GM18517 (cell line): ENCODE results near the gene MYBPHL.
A peak's percentile ranks its signal among the peaks of the same experiment; 100 is the strongest.

Experiments
- ATAC-seq: cut with Tn5 transposase; IDR thresholded peaks from one replicate; pipeline ENCODE4 v1.9.1; 2021; ENCODE audit warnings: mild to moderate bottlenecking, moderate library complexity; ENCODE audit not compliant: unreplicated experiment

Gene MYBPHL

DNA sequence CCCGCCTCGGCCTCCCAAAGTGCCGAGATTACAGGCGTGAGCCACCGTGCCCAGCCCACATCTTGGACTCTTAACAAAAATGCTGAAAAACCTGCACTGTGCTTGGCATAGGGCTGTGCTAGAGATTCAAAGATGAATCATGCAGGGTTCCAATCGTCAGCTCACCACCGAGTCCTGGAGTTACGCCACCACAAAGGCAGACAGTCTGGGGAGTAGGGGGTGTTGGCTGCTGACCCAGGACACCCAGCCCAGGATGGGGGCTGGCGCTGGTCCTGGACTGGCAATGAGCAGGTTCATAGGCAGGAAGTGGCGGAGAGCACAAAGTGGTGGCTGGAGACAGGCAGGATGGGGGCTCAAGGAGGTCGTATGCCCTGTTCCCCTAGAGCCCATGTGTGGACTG is 39.8 kb downstream of the MYBPHL start:
- no peak for ATAC-seq

DNA sequence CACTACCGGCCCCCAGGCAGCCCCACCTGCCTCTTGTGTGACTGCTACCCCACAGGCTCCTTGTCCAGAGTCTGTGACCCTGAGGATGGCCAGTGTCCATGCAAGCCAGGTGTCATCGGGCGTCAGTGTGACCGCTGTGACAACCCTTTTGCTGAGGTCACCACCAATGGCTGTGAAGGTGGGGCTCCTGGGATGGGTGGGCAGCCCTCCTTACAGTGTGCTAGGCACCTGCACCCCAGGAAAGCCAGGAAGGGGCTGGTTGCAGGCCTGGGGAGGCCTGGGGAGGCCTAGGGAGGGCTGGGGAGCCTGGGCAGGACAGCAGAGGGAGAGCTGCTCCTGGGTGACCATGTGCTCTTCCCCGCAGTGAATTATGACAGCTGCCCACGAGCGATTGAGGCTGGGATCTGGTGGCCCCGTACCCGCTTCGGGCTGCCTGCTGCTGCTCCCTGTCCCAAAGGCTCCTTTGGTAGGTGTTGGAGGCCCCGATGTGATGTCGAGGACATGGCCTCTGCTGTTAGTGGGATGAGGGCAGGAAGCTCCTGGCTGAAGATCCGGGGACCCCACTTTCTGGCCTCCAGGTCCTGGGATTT is 41.0 kb downstream of the MYBPHL start:
- no peak for ATAC-seq

DNA sequence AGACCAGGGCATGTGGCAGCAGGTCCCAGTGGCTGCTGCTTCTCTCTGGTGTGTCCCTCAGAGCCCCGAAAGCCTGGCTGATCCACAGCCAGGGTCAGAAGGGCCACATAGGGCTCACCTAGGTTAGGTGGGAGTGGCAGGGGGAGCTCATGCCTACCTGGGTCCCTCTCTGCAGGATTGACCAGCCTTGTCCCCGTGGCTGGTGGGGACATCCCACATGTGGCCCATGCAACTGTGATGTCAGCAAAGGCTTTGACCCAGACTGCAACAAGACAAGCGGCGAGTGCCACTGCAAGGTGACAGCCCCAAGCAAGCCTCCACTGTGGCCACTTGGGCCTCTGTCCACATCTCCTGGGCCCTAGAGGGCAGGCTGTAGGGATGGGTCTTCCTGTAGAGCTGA is 41.8 kb downstream of the MYBPHL start:
- ATAC-seq: no peak

DNA sequence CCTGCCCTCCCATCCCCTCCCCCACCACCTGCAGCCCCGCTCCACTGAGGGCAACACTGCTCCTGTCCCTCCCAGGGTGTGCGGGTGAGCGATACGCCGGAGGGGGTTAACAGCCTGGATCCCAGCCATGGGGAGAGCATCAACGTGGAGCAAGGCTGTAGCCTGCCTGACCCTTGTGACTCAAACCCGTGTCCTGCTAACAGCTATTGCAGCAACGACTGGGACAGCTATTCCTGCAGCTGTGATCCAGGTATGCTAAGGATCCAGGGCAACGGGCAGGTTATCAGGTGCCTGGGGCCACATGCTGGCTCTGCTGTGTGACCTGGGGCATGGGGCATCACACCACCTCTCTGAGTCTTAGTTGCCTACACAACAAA is 42.4 kb downstream of the MYBPHL start:
- ATAC-seq: no peak

DNA sequence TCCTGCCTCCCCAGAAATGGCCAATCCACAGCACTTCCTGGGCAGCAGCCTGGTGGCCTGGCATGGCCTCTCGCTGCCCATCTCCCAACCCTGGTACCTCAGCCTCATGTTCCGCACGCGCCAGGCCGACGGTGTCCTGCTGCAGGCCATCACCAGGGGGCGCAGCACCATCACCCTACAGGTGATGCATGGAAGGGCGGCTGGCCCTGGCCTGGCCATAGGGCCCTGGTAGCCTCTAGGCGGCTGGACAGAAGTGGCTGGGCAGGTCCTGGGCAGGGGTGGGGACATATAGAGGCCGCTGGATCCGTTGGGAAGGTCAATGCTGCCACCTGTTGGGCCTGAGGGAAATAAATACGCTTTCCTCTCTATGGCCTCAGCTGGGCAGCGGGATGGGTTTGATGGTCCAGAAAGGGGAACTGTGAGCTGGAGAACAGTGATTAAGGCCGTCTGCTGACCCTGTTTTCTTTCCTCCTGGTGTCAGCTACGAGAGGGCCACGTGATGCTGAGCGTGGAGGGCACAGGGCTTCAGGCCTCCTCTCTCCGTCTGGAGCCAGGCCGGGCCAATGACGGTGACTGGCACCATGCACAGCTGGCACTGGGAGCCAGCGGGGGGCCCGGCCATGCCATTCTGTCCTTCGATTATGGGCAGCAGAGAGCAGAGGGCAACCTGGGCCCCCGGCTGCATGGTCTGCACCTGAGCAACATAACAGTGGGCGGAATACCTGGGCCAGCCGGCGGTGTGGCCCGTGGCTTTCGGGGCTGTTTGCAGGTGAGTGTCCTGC is 43.0 kb downstream of the MYBPHL start:
- ATAC-seq: peak; percentile 76

DNA sequence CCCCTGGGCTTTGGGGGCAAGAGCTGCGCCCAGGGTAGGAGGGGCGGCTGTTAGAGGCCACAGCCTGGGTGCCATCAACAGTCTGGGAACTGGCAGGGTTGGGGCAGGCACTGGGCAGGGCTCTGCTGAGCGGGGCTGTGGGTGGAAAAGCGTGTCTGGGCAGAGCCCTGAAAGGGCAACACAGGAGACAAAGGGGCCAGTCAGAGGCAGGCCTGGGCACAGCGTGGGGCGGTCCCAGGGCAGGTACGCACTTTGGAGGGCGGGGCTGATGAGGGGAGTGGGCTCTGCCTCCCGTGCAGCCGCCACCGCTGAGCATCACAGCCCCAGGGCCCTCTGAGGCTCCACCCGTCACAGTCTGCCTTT is 43.6 kb downstream of the MYBPHL start:
- no peak for ATAC-seq

DNA sequence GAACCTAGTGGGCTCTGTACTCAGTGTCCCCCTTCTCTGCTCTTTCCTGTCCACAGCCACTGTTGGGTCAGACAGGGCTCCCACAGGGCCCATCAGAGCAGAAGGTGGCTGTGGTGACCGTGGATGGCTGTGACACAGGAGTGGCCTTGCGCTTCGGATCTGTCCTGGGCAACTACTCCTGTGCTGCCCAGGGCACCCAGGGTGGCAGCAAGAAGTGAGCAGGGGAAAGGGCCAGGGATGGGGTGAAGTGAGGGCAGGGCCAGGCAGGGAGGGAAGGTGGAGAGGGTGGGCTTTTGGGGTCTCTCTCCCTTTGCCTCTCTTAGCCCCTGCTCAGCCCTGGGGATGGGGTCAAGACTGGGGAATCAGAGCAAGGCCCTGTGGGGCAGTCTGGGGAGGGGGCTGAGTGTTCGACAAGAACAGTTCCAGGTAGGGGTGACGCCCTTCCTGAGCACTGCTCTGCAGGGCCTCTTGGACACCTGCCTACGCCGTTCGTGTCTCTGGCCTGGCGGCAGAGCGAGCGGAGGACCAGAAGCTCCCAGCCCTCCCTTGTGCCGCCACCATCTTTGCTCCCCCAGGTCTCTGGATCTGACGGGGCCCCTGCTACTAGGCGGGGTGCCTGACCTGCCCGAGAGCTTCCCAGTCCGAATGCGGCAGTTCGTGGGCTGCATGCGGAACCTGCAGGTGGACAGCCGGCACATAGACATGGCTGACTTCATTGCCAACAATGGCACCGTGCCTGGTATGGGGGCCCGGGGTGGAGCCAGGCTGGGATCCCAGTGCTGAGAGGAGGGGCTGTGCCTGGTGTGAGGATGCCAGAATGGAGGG is 44.4 kb downstream of the MYBPHL start:
- ATAC-seq: no peak

DNA sequence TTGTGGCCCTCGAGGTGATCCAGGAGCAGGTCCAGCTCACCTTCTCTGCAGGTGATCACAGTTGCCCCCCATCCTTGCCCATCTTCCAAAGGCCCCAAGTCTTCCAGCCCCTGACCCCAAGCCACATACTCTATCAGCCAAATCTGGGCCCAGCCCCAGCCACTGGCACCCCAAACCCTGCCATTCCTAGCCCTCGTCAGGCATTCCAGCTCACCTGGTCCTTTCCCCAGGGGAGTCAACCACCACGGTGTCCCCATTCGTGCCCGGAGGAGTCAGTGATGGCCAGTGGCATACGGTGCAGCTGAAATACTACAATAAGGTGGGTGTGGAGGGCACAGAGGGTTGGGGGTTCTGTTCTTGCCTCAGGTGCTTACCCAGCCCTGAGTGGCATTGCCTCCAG is 45.2 kb downstream of the MYBPHL start:
- no peak for ATAC-seq

DNA sequence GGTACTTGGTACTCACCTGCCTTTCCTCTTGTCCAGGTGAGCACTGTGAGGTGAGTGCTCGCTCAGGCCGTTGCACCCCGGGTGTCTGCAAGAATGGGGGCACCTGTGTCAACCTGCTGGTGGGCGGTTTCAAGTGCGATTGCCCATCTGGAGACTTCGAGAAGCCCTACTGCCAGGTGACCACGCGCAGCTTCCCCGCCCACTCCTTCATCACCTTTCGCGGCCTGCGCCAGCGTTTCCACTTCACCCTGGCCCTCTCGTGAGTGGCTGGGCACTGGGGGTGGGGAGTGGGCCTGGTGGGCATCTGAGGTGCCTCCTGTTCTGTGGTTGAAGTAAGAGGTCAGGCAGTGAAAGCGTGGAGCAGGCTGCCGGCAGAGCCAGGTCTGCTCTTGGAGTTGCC is 45.8 kb downstream of the MYBPHL start:
- no peak for ATAC-seq

DNA sequence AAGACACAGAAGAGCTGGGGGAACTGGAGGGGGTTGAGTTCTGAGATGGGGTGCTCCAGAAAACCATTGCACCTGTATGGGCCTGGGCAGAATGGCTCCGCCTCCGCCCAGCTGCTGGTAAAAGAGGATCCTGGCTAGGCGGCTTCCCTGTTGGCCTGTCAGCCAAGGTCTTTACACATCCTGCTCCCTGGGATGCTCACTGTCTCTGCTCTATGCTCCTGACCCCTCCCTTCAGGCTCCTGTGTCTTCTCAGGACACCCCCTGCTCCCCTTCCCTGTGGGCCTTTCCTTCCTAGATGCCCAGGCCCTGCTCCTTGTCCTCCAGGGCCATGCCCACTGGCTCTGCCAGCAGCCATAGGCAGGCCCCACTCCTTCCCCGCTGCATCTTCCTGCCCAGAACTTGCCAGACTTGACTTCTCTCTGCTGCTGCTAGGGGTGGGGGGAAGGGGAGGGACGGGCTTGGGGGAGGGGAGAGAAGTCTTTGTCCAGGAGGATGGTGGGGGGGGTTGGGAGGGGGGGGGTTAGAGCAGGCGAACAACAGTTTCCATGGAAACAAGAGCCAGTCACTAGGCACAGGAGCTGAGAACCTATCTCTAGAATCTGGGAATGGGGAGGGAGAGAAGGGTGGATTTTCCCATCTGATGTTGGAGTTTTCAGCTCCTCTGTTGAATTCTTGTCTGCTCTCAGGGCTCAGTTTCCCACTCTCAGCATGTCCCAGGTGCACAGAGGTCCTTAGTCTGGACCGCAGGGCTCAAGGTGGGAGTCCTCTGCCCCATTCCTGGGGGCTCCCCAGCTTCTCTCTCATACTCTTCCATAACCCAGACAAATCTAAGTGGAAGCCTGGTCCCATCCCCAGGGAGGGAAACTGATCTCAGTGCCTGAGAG is 46.9 kb downstream of the MYBPHL start:
- ATAC-seq: no peak

DNA sequence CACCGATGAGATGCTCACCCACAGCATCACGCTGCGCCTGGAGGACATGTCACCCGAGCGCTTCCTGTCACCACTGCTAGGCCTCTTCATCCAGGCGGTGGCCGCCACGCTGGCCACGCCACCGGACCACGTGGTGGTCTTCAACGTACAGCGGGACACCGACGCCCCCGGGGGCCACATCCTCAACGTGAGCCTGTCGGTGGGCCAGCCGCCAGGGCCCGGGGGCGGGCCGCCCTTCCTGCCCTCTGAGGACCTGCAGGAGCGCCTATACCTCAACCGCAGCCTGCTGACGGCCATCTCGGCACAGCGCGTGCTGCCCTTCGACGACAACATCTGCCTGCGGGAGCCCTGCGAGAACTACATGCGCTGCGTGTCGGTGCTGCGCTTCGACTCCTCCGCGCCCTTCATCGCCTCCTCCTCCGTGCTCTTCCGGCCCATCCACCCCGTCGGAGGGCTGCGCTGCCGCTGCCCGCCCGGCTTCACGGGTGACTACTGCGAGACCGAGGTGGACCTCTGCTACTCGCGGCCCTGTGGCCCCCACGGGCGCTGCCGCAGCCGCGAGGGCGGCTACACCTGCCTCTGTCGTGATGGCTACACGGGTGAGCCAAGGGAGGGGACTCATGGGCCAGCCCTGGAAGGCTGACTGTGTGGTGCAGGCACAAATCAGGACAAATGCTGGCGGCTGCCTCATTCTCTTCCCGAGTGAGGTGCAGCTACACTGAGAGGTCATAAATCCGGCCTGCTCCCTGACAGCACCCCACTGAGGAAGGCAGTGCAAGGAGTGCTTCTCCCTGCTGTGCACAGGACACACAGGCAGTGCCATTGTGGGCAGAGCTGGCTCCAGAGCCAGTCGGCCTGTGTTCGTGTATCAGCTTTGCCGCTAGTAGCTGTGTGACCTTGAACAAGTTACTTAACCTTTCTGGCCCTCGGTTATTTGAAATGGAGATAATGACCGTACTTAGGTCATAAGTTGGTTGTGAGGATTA is 48.0 kb downstream of the MYBPHL start:
- ATAC-seq: no peak

DNA sequence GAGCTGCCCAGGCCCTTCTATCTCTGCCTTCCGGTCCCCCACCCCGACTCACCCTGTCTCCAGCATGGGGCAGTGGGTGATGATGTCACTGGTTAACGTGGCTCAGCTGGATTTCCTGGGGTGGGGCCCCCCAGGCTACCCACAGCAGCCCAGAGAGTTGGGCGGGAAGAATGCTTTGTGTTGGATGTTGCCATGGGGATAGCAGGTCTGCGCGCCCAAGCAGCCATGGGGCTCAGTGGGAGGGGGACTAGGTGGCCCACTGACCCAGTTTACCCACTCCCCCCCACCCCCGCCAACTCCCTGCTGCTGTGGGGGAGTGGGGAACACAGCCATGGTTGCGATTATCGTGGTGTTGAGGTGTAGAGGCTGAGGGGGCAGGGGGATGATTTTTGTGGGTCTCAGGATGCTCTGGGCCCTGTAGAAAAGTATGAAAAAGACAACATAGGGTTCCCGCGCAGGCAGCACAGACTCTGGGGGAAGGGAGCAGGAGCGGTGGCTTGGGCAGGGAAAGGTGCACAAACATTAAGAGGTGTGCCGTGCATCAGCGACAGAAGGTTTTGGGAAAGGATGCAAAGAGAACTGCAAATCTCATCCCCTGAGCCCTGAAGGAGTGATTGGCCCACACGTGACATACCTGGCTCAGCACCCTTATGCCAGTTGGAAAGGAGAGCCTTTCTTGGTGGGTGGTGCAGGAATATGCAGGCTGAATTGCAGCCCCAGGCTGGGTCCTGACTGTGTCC is 49.0 kb downstream of the MYBPHL start:
- ATAC-seq: no peak

DNA sequence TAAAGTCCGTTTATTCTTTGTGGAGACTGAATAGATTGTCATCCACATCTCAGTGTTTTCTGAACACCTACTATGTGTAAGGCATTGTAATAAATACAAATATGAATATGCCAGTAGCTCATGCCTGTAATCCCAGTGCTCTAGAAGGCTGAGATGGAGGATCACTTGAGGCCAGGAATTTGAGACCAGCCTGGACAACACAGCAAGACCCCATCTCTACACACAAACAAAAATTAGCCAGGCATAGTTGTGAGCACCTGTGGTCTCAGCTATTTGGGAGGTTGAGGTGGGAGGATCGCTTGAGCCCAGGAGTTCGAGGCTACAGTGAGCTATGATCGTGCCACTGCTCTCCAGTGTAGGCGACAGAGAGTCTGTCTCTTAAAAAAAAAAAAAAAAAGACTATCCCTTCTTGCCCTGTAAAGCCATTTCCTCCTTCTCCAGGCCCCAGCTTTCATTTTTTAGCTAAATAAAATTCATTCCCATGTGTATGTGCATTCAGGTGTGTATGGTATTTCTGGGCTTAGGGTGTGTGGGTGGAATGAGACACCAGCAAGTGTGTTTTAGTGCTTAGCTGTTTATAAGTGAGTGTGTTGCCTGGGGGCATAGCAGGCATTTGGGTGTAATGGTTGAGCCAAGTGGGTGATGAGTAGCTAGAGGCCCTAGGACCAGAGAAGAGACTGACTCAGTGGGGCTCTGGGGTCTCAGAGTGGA is 49.7 kb downstream of the MYBPHL start:
- ATAC-seq: no peak

DNA sequence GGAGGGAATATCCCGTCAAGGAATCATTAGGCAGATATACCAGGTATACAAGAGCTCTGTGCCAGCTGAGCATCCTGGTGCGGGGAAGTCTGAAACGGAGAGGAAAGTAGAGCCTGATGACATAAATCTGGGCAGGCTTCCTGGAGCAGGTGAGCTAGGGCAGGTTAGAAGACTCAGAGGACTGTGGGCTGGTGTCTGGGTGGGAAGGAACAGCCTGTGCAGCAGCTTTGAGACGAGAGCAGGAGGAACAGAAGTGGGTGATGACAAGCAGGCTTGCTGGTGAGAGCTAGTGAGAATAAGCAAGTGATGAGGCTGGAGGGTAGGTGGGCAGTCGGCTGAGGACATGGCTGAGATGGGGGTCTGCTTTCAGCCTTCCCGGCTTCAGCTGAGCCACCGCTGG is 50.7 kb downstream of the MYBPHL start:
- no peak for ATAC-seq

DNA sequence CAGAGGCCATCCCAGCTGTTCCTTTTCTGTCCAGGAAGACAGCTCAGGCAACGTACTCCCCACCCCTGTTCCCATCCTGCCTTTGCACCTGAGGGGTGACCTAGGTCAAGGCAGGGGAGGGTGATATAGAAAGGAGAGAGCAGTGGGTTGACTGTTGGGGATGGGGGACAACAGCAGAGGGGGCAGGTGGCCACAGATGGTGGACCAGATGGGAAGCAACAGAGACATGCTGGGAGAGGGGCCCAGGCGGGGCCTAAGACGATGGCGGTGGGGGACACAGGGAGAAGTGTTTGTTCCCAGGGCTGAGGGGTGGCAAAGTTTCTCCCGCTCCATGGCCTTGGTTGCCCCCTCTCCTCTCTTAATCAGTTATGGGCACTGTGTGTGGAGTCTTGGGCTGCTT is 51.1 kb downstream of the MYBPHL start:
- ATAC-seq: no peak

DNA sequence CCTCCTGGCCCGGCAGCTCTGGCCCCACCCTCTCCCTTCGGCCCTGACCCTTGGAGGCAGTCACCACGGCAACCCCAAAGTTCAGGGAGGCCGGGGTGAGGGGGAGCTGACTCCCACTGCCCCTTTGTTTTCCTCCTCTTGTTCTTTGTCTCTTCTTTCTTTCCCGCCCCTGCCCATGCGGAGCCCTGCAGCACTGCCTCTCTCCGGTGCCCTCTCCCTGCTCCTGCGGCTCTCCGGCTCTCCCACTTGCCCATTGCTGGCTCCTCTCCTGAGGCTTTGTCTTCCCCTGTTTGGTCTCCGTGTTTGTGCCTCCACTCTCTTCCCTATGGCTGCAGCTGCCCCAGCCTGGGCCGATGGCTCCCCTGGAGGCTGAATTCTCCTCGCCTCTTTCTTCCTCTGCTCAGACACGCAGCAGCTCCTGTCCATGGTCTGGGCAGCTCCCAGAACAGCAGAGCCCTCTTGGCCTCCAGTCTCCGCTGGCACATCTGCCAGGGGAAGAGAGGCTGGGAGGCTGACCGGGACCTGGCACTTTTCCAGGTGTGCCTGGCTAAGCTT is 51.6 kb downstream of the MYBPHL start:
- no peak for ATAC-seq

DNA sequence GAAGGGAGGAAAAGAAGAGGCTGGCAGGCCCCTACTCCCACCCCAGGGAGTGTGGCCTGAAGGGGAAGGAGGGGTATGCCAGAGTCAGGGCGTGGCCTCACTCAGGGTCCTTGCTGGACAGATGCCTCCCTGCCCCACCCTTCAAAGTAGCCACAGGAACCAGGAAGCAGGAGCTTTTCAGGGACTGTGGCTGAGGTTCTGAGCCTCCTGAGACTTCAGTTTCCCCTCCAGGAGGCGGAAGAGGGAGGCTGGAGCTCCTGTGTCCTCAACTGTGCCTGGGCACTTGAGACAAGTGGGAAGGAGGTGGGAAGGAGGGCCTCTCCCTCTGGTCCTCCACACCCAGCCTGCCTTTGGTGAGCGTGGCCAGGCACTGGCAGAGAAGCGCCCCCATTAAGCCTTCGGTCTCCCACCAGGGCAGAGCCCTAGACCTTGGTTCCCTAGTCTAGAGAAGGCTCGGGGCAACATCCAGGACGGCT is 52.2 kb downstream of the MYBPHL start:
- ATAC-seq: no peak
